ENCODE measurements around the gene RAPGEF1.
"Not testable (repeated sequence)": the region's sequence is repeated elsewhere in the genome, so short reads cannot be mapped to it uniquely, and the experiment has no call there.

The RAPGEF1 gene

GRCh38 chr9:131728961-131729360 lies 10.9 kb downstream of the RAPGEF1 start:
- no peak for DNase-seq

GRCh38 chr9:131728546-131728910 lies 11.3 kb downstream of the RAPGEF1 start:
- DNase-seq: no peak

GRCh38 chr9:131727795-131728545 lies 11.9 kb downstream of the RAPGEF1 start:
- no peak for DNase-seq

GRCh38 chr9:131727184-131727759 lies 12.6 kb downstream of the RAPGEF1 start:
- DNase-seq: no peak

- no peak for DNase-seq
Measured at GRCh38 chr9:131724683-131725082, 15.2 kb downstream of the RAPGEF1 start.

GRCh38 chr9:131723632-131724031 lies 16.2 kb downstream of the RAPGEF1 start:
- no peak for DNase-seq

- peak; percentile 38 to 80 for DNase-seq
Measured at GRCh38 chr9:131722255-131722654, 17.6 kb downstream of the RAPGEF1 start.

GRCh38 chr9:131721076-131721475 lies 18.8 kb downstream of the RAPGEF1 start:
- no peak for DNase-seq

GRCh38 chr9:131720330-131720729 lies 19.5 kb downstream of the RAPGEF1 start:
- DNase-seq: no peak

GRCh38 chr9:131719262-131719908 lies 20.5 kb downstream of the RAPGEF1 start:
- DNase-seq: no peak

GRCh38 chr9:131717719-131718460 lies 22.0 kb downstream of the RAPGEF1 start:
- no peak for DNase-seq

GRCh38 chr9:131715906-131716305 lies 24.0 kb downstream of the RAPGEF1 start:
- no peak for DNase-seq

GRCh38 chr9:131714821-131715220 lies 25.1 kb downstream of the RAPGEF1 start:
- no peak for DNase-seq

- DNase-seq: no peak
Measured at GRCh38 chr9:131714161-131714646, 25.7 kb downstream of the RAPGEF1 start.

GRCh38 chr9:131713016-131713415 lies 26.9 kb downstream of the RAPGEF1 start:
- no peak for DNase-seq

- DNase-seq: no peak
Measured at GRCh38 chr9:131712151-131712716, 27.6 kb downstream of the RAPGEF1 start.

GRCh38 chr9:131709771-131710431 lies 30.0 kb downstream of the RAPGEF1 start:
- no peak for DNase-seq

GRCh38 chr9:131709010-131709770 lies 30.7 kb downstream of the RAPGEF1 start:
- not testable (repeated sequence) for DNase-seq

- no peak for DNase-seq
Measured at GRCh38 chr9:131708226-131709002, 31.5 kb downstream of the RAPGEF1 start.

- no peak for DNase-seq
Measured at GRCh38 chr9:131707733-131708157, 32.1 kb downstream of the RAPGEF1 start.

- no peak for DNase-seq
Measured at GRCh38 chr9:131707050-131707449, 32.8 kb downstream of the RAPGEF1 start.

Measured in NCI-H187 (cell line).